Coronary artery (tissue), 2 donors: ENCODE measurements around the gene CADPS2.
A peak's percentile ranks its signal among the peaks of the same experiment; 100 is the strongest.

Experiments
- DNase-seq: peaks from one replicate; pipeline ENCODE4 v3.0.0-alpha.2; 2017; ENCODE audit warnings: low spot score
- H3K27ac ChIP-seq, 2 donors: fragments of 200-600 bp; sonication (generic); one replicate each; pipeline ENCODE4 v1.5.1; 2016 to 2019
- H3K4me3 ChIP-seq: fragments of 200-600 bp; sonication (generic); 2 replicates; pipeline ENCODE4 v1.5.1; 2016; ENCODE audit warnings: mild to moderate bottlenecking, moderate library complexity
- TF ChIP-seq, protein P1 (sequence below): fragments of 200-600 bp; sonication (generic); IDR thresholded peaks from one replicate; pipeline ENCODE4 v1.5.1; 2019; ENCODE audit warnings: antibody characterized with exemption

The CADPS2 gene

DNA sequence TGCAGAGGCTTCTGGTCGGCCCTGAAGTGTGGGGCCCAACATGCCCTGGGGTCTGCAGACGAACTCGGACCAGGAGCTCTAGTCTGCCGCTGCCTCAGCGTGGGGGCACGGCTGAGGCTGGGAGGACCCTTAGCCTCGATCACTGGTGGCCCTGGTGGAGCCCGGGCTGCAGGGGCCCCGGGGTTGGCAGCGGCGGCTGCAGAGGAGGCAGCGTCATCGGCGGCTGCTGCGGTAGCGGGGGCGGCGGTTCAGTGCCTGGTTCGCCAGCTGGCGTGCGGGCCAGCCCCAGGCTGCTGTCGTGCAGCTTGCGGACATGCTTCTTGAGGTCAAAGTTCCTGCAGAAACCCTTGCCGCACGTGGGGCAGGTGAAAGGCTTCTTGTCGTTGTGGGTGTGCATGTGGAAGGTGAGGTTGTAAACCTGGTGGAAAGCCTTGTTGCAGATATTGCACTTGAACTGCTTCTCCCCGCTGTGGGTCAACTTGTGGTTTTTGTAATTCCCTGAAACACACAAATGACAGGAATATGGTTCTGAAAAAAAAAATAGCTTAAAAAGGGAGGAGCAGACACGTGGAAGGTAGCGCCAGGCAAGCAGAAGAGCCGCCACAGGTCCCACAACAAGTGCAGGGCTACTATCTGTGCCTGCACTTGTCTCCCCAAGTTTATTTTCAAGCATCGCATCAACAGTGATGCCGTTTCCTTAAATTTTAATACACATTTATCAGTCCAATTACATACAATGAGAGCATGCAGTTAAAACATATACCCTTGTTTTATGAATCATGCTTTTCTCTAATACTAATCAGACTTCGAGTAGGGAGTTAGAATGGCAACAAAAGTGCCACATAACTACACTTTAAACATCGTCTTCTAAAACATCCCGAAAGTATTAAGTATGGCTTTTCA is 584.2 kb downstream of the CADPS2 start:
- no peak overlapping the region for H3K4me3 ChIP-seq
- TF ChIP-seq, protein P1, sequence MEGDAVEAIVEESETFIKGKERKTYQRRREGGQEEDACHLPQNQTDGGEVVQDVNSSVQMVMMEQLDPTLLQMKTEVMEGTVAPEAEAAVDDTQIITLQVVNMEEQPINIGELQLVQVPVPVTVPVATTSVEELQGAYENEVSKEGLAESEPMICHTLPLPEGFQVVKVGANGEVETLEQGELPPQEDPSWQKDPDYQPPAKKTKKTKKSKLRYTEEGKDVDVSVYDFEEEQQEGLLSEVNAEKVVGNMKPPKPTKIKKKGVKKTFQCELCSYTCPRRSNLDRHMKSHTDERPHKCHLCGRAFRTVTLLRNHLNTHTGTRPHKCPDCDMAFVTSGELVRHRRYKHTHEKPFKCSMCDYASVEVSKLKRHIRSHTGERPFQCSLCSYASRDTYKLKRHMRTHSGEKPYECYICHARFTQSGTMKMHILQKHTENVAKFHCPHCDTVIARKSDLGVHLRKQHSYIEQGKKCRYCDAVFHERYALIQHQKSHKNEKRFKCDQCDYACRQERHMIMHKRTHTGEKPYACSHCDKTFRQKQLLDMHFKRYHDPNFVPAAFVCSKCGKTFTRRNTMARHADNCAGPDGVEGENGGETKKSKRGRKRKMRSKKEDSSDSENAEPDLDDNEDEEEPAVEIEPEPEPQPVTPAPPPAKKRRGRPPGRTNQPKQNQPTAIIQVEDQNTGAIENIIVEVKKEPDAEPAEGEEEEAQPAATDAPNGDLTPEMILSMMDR, result no peak
- no peak for DNase-seq
- no peak overlapping the region for H3K27ac ChIP-seq

DNA sequence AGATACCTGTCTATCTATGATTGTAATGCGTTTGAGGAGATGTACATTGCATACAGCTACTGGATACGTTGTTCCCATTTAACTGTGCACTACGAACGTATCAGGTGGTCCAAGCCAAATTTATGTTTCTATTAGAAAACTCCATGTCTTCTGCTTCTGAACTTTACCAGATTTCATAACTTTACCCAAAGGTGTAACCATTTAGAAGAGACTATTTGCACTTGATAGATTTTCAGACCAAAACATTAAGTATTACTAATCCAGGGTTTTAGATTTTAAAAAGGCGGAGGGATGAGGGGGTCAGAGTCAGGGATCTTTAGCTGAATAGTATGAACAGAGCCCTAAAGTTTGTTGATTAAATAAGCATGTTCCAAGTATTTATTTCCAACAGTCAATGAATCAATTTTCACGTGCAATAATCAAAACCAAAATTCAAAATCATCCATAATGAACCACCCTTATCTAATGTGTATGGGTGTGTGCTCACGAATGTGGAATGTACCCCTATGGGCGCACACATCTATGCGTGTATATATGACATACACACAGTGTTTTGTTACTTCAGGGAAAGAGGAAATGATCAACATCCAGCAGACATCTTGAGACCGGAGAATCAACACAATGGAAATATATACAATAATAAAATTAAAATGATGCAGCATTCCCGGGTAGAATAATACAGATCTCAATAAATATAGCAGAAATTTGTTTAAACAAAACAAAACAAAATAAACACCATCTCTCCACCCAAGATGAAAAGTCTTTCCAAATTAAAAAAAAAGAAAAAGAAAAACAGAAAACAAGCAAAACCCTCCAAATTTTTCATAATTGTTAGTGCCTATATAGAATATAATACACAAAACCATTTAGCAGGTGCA is 585.1 kb downstream of the CADPS2 start:
- H3K4me3 ChIP-seq, result no peak overlapping the region
- no peak for DNase-seq
- no peak overlapping the region for H3K27ac ChIP-seq
- TF ChIP-seq, protein P1, result no peak

DNA sequence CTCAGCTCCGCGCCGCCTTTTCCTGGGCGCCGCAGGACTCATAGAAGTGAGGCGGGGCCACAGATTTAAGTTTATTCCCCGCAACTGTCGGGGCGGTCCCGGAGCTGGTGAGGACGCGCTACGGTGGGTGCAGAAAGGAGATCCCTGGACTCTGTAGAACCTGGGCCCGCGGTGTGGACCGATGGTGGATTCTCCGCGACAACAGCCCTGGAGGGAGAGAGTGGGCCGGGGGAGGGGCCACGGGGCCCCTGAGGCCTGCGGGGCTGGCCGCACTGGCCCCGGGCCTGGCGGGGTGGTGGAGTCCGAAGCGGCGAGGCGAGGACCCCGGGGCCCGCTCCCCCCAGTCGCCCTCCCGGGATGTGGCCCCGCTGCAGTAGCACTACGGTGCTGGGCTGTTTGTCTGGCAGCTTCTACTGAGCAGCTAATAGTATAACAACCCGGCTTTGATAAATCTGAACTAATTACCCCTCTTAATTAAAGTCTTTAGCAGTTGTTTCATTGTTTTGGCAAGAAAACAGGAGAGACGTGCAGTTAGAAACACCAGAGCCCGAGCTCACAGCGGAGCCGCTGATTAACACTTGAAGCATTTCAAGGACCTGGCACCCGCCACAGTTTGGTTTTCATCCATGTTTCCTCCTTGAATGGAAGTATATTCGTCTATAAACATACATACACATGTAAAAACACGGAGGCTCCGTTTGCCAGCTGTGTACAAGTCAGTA is 585.9 kb downstream of the CADPS2 start:
- Histone ChIP-seq H3K4me3 (peak overlapping the region; percentile 30), H3K27ac (no peak overlapping the region)
- no peak for DNase-seq
- TF ChIP-seq, protein P1, result no peak

GRCh38 chr7:122299624-122300210 is 586.5 kb downstream of the CADPS2 start:
- Histone ChIP-seq H3K27ac (no peak overlapping the region), H3K4me3 (peak overlapping the region; percentile 30)
- no peak for DNase-seq
- TF ChIP-seq, protein P1, result no peak

GRCh38 chr7:122298618-122299017 is 587.6 kb downstream of the CADPS2 start:
- TF ChIP-seq, protein P1, result no peak
- no peak for DNase-seq

DNA sequence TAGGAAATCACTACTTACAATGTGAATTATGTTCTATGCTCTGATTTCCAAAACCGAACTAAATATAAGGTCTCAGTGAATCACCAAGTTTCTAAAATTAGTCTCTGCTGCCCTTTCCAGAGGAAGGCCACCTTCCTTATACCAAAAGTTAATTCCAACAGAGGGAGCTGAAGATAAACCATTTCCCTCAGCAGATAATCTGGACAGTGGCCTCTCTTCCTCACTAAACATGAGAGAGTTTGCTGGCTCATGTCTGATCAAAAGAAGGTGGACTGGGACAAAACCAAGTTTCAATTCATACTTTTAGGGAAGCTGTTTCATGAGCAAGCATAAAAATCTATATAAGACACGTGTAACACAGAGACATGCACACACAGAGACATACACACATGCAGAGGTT is 588.1 kb downstream of the CADPS2 start:
- TF ChIP-seq, protein P1, result no peak
- DNase-seq, result no peak
- no peak overlapping the region for H3K4me3 ChIP-seq
- H3K27ac ChIP-seq, result no peak overlapping the region

More at GRCh38 chr7:122298618-122299017, 587.6 kb downstream of the CADPS2 start:
- no peak overlapping the region for H3K4me3 ChIP-seq
- no peak overlapping the region for H3K27ac ChIP-seq
